MM.1S (cell line): ENCODE results near the gene LPCAT1.

ENCODE experiments used
- CTCF ChIP-seq: fragments of 300-600 bp; sonication (generic); IDR thresholded peaks from 2 replicates; pipeline ENCODE4 v1.5.1; 2016; ENCODE audit warnings: antibody characterized with exemption, low read length, mixed read lengths
- EZH2 ChIP-seq: fragments of 300-600 bp; sonication (generic); optimal IDR thresholded peaks from 2 replicates; pipeline ENCODE3; 2017; ENCODE audit warnings: low read depth, mild to moderate bottlenecking, antibody characterized with exemption, low read length, mixed read lengths
- EZH2phosphoT487 ChIP-seq: fragments of 300-600 bp; sonication (generic); IDR thresholded peaks from 2 replicates; pipeline ENCODE4 v1.6.1; 2018; ENCODE audit warnings: antibody characterized with exemption, low read length

GRCh38 chr5:1413611-1414241 is 110.0 kb downstream of the LPCAT1 start:
- TF ChIP-seq EZH2: no peak
- TF ChIP-seq EZH2phosphoT487: no peak
- no peak for TF ChIP-seq CTCF
